HG02970 (cell line): ENCODE measurements around the gene WDR72.
"Not testable (repeated sequence)": the region's sequence is repeated elsewhere in the genome, so short reads cannot be mapped to it uniquely, and the experiment has no call there.

Source experiments
- ATAC-seq: cut with Tn5 transposase; IDR thresholded peaks from one replicate; pipeline ENCODE4 v1.9.1; 2021; ENCODE audit warnings: mild to moderate bottlenecking, moderate library complexity, moderate number of reproducible peaks; ENCODE audit not compliant: unreplicated experiment, low FRiP score

The WDR72 gene

GRCh38 chr15:53759411-53759931, at the start of gene WDR72:
TSS of gene WDR72 (minus strand) at chr15:53759663. CDS start at chr15:53733149, 26,514 bp downstream.
- ATAC-seq = no peak

GRCh38 chr15:53808058-53808706, 48.7 kb upstream of the WDR72 start:
- ATAC-seq = no peak

- ATAC-seq = no peak
These were observed 48.0 kb upstream of the WDR72 start for GRCh38 chr15:53807501-53807900.

- ATAC-seq = no peak
These were observed 43.2 kb upstream of the WDR72 start for GRCh38 chr15:53802672-53803071.

GRCh38 chr15:53791581-53791980, 32.1 kb upstream of the WDR72 start:
- ATAC-seq = no peak

GRCh38 chr15:53789654-53790375, 30.4 kb upstream of the WDR72 start:
- ATAC-seq = no peak

GRCh38 chr15:53786401-53786800, 26.9 kb upstream of the WDR72 start:
- no peak for ATAC-seq

- ATAC-seq = not testable (repeated sequence)
These were observed 25.8 kb upstream of the WDR72 start for GRCh38 chr15:53785241-53785640.

GRCh38 chr15:53762916-53763315, 3.5 kb upstream of the WDR72 start:
- ATAC-seq = no peak

GRCh38 chr15:53758412-53758811, 1.1 kb downstream of the WDR72 start:
- no peak for ATAC-seq

GRCh38 chr15:53757906-53758305, 1.6 kb downstream of the WDR72 start:
- no peak for ATAC-seq

GRCh38 chr15:53753813-53754212, 5.7 kb downstream of the WDR72 start:
- no peak for ATAC-seq

GRCh38 chr15:53752406-53752805, 7.1 kb downstream of the WDR72 start:
- no peak for ATAC-seq

- ATAC-seq = no peak
These were observed 11.9 kb downstream of the WDR72 start for GRCh38 chr15:53747501-53748068.

GRCh38 chr15:53746101-53746500, 13.4 kb downstream of the WDR72 start:
- ATAC-seq = no peak

GRCh38 chr15:53739651-53740050, 19.8 kb downstream of the WDR72 start:
- ATAC-seq = no peak

- ATAC-seq = no peak
These were observed 20.3 kb downstream of the WDR72 start for GRCh38 chr15:53739187-53739586.

GRCh38 chr15:53721334-53722087, 38.0 kb downstream of the WDR72 start:
- ATAC-seq = no peak

GRCh38 chr15:53716909-53717876, 42.3 kb downstream of the WDR72 start:
- ATAC-seq = no peak

GRCh38 chr15:53713218-53713617, 46.2 kb downstream of the WDR72 start:
- no peak for ATAC-seq
